HT-29 (cell line): Measurements from ENCODE around the gene NBL1. TPM values are rescaled to one million over a fixed set of nuclear protein-coding genes. Genes with fewer than 3 reads are reported as not detected.

Source experiments
- DNase-seq: peaks from one replicate; pipeline ENCODE4 v3.0.0-alpha.2; 2015; ENCODE audit warnings: low spot score
- total RNA-seq: library from RNA; depleted of rRNA; stranded (reverse); fragments of >200 nt; shearing (Covaris generic); gene quantifications from 2 replicates; pipeline ENCODE4 v1.2.3, GENCODE V29; 2014; rRNA removed

The NBL1 gene
- total RNA-seq, 1 experiment from 2014 or later, result 62.3 TPM

DNA sequence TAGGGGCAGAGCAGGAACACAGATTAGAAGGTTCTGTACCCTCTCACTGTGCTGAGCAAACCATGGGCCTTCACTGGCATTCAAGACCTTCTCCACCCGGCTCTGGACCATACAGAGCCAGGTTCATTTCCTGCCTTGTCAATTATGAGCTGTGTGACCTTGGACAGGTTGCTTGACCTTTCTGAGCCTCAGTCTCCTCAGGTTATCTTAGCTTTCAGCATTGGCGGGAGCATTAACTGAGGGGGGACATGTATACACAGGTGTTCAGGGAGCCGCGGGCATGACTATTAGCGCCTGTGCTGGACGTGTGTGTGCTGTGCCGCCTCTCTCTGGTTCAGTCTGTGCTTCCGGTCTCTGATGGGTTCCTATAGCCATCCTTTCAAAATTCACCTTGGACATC lies 52.7 kb downstream of the NBL1 start:
- DNase-seq, result no peak

DNA sequence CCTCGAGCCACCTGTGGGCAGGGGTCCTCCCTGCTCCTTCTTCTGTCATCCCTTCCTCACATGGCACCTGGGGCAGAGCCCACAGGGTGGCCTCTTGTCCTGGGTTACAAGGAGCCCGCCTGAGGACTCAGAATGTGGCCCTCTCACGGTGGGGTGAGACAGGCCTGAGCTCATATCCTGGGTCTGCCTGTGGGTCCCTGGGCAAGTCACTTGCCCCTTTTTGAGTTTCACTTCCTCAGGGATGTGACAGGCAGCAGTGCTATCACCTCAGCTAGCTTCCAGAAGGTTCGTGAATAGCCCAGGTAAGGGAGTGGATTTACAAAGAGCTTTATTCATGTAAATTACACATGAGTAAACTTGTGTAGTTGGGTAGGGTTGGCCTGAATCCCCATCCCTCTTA lies 54.1 kb downstream of the NBL1 start:
- no peak for DNase-seq

DNA sequence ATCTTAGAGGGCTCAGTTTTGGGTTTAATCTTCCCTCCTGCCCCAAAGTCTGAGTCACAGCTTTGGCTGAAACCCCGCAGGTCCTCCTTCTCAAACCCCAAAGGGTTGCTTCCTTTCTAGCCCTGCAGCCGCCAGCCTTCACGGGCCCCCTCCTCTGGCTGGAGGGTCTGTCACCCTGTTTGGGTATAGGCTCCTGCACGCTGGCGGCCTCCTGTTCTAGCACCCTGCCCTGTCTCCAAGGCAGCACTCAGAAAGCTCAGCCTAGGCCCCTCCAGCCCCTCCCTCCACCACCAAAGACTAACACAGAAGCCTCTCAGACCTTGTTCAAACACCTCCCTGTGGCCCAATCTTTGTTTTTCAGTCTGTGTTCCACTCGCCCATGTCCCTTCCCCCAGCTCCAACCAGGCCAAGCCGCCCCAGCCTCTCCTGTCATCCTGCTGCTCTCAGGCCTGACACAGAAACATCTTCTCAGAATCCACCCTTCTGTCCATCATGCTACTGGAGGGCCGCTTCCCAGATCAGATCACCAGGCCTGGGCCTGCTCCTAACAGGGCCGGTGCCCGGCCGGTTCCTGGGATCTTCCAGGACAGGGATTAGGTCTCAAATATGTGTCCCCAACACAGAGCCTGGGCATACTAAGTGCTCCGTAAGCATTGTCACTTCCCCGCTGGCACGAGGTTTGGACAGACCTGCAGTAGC lies 56.1 kb downstream of the NBL1 start:
- no peak for DNase-seq

DNA sequence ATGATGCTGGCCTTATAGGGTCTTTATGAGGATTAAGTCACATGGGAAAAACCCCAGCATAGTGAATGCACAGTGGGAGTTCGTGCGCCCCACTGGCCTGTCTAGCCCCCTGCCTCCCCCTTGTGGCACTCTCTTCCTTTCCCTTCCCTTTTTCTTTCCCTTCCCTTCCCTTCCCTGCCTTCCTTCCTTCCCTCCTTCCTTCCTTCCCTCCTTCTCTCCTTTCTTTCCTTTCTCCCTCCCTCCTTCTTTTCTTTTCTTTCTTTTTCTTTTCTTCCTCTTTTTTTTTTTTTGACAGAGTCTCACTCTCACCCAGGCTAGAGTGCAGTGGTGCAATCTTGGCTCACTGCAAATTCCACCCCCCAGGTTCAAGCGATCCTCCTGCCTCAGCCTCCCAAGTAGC lies 59.2 kb downstream of the NBL1 start:
- no peak for DNase-seq

DNA sequence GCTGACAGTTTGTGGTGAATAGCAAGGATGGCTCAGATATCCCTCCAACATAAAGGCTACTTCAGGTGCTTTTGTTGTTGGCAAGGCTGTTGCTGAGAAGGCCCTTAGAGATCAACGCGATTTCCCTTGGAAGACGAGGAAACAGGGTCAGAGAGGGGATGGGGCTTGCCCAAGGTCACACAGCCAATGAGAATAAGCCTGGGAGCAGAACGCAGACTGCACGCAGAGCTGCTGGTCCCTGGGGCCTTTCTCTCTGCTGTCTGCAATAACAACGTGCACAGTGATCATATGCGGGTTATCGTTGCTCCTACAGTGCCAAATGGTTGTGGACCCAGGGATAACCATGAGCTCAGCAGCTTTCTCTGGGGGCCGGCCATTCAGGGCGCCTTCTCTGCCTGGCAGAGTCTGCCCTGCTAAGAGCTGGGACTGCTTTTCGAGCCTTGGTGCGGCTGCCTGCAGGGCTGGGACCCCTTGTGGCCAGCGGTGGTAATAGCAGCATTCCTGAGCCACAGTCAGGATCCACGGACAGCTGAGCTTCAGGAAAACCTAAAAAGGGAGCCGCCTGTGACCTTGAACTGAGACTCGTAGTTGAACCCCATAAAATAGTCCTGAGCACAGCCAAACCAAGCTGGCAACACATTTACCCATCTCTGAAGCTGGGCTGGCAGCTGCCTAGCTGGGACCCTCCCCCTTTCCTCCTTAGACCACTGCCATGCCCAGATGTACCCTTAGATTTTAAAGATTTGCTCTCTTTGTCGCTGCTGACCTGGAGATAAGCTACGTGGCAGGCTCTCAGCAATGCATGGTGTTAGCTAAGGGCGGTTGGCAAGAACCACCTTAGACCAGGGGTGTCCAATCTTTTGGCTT lies 60.4 kb downstream of the NBL1 start:
- DNase-seq, result peak; percentile 64

DNA sequence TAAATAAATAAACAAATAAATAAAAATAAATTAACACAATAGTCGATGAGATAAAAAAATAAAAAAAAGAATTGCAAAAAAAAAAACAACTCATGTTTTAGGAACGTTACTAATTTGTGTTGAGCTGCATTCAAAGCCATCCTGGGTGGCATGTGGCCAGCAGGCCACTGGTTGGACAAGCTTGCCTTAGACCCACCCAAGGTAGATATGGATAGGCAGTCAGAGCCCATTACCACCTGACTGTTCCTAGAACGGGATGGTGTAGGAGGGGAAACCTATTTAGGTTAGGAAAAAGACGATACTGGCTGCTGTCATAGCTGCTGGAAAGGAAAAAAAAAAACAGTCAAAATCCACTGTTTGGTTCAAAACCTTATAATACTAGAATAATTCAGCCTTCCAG lies 61.4 kb downstream of the NBL1 start:
- DNase-seq, result no peak

DNA sequence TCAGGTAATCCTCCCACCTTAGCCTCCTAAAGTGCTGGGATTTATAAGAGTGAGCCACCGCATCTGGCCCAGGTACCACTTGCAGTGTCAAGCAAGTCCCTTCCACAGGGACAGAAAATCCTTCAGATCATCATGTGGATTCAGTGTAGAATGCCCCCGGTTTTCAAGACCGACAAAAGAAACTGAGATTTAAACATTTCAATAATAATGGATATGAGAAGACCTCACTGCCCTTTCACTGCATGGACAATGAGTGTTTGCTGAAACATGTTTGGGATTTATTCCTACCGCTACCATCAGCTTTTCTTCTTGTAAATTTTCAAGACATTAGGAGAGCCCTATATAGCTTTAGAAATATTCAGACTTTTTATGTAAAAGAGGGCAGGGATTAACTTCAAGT lies 62.0 kb downstream of the NBL1 start:
- DNase-seq, result no peak

Other genes starting within 250 kb of the NBL1 start
- 71.9 and 87.3 TPM in 2 replicates for gene CAPZB, start 158.8 kb upstream of the NBL1 start, total RNA-seq
- gene HTR6, start 20.6 kb downstream of the NBL1 start, total RNA-seq, result 0.42 TPM in 1 of 2 replicates, not detected in the other
- gene TMCO4, start 155.6 kb downstream of the NBL1 start, total RNA-seq, result 23.8 and 26.8 TPM in 2 replicates
- gene RNF186, start 171.0 kb downstream of the NBL1 start, total RNA-seq, result not detected in 2 replicates
- 3.7 and 4.5 TPM in 2 replicates for gene OTUD3, start 238.1 kb downstream of the NBL1 start, total RNA-seq